Left renal pelvis (tissue), 4 donors: ENCODE data around the gene IL7R. TPM values are rescaled to one million over a fixed set of nuclear protein-coding genes. Genes with fewer than 3 reads are reported as not detected.

Source experiments
- DNase-seq, 4 donors: peaks; one replicate each; pipeline ENCODE4 v3.0.0-alpha.2; 2013; ENCODE audit warnings: low read depth in 4 of 4, low spot score in 3 of 4
- polyA plus RNA-seq, 4 donors: library from polyadenylated mRNA; unstranded; fragments of 120-200 nt; gene quantifications; one replicate each; pipeline ENCODE4 v1.2.1, GENCODE V29; 2013; ENCODE audit not compliant: insufficient read length in 4 of 4

The IL7R gene
- polyA plus RNA-seq: 1 to 10 TPM in 2 of 4 donors, under 1 TPM in 2; 0.63 to 1.6 (median 0.88) TPM

DNA sequence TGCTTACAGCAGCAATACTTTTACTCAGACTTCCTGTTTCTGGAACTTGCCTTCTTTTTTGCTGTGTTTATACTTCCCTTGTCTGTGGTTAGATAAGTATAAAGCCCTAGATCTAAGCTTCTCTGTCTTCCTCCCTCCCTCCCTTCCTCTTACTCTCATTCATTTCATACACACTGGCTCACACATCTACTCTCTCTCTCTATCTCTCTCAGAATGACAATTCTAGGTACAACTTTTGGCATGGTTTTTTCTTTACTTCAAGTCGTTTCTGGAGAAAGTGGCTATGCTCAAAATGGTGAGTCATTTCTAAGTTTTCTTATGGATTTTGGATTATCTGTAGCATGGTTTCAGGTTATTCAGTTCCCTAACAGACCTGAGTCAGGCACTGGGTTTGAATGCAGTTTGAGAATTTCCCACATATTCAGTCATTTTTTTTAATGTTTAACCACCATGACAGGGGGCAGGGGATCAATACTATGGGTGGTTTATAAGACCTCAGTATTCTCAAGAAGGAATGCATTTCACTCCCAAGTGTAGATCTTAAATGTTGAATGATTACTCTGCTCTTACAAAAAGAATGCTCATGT, at the start of gene IL7R:
Gene IL7R, plus strand, starts transcription at position 127 of the 587 bp plus-strand sequence. Its CDS starts 87 bp downstream, at position 214.
- no peak for DNase-seq

DNA sequence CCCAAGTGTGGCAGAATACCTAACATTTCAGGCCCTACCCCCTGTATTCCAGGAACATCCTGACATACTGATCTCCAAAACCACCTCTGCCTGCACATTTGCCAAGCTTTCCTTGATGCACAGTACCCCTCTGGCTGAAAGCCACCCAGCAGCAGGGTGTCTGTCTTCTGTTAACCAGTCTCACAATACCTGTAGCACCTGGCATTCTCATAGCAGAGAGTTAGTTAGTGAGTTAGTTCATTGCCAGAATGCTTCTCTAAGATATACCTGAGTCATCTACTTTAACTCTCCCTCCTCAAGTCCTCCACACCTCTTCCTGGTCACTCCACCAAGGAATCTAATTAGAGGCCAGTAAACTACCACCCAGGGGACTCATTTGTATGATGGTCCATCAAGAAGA, 46.1 kb upstream of the IL7R start:
- DNase-seq: no peak

DNA sequence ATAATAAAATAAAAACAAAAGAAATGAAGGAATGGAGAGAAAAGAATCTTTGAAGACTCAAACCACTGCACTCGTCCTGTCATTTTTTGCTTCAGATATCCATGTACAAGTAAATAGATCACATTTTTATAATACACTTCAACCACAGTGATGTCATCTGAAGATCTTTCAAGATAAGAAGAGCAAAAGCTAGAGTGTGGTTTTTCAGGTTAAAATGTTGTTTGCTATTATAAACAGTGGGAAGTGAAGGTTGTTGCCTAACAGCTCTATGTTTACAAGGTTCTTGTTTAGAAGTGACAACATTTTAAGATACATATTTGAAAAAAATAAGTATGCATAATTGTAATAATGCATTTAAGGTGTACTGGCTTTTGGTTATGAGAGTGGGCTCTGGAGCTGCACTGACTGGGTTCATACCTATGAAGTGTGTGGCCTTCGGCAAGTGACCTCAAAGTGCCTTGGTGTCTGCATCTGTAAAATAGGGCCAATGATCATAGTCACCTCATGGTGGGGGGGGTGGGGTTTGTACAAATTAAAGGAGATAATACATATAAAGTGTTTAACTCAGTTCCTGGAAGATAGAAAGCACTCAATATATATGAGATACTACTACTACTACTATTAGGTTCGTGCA, 45.5 kb upstream of the IL7R start:
- DNase-seq: no peak

DNA sequence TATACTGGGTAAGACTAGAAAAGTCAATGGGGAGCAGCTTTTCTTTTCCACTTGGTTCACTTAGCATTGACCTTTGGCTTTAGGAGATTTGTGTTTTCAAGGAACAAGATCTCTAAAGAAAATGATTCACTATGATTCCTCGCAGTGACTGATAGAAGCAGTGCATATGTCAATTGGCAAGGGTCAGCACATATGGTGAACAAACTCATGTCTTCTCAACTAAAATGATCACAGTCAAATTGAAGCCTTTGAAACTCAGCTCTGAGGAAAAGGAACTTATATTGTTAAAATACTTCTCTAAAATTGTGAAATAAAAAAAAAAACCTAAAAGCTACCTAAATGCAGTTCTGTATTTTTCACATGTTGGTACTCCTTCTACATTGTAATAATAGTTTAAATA, 43.2 kb upstream of the IL7R start:
- DNase-seq: no peak

DNA sequence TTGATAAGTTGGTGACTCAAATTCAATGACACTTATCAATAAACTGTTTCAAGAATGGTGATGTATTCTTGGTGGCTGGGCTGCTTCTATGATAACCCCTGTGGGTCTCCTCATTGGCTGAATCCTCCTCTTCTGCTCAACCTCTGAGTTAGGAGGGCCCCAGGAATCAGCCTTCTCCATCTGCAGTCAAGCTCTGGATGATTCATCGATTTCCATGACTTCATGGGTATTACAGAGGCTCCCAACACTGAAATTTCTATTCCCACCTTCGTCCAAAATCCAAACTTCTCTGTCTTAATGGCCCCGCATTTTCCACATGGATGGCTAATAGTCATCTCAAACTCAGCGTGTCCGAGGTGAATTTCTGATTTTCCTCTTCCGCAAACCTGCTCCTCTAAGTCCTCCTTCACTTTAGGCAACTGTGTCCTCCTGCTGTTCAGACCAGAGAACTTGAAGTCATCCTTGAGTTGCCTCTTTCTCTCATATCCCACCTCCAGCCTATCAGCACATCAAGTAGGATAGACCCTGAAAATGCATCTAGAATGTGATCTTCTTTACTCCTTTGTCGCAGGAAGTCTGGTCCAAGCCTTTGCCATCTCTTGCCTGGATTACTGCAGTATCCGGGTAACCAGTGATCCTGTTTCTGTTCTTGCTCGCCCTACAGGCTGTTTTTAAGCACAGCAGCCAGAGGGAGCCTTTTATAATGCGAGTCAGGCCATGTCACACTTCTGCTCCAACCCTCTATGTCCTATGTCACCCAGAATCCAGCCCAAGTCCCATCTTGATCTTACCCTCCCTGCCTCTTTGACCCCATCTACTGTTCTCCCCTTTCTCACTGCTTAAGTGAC, 41.4 kb upstream of the IL7R start:
- DNase-seq: no peak

GRCh38 chr5:35816881-35817521, 39.7 kb upstream of the IL7R start:
- DNase-seq: no peak

GRCh38 chr5:35819026-35819425, 37.7 kb upstream of the IL7R start:
- no peak for DNase-seq

GRCh38 chr5:35819668-35820067, 37.0 kb upstream of the IL7R start:
- DNase-seq: no peak

DNA sequence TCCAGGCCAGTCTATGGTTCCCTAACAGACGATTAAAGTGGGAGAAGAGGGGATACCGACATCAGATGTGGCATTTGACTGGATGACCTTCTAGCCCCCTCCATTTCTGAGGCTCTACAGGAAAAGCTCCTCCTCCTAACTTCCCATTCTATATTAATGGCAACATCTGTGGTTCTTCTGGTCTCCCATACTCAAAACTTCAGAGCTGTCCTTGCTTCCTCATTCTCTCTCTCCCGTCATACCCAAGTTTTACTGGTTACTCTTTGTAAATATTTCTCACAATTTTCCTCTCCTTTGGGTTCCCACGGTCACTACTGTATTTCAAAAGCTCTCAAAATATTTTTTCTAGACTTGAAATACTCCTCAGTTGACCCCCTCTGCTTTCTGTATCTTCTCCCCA, 36.0 kb upstream of the IL7R start:
- DNase-seq: no peak

GRCh38 chr5:35821513-35821912, 35.2 kb upstream of the IL7R start:
- no peak for DNase-seq

- no peak for DNase-seq
Observed at GRCh38 chr5:35822511-35822910, 34.2 kb upstream of the IL7R start.

- no peak for DNase-seq
Observed at GRCh38 chr5:35823347-35824098, 33.2 kb upstream of the IL7R start.

GRCh38 chr5:35826056-35826455, 30.6 kb upstream of the IL7R start:
- no peak for DNase-seq

- no peak for DNase-seq
Observed at GRCh38 chr5:35826554-35826953, 30.1 kb upstream of the IL7R start.

DNA sequence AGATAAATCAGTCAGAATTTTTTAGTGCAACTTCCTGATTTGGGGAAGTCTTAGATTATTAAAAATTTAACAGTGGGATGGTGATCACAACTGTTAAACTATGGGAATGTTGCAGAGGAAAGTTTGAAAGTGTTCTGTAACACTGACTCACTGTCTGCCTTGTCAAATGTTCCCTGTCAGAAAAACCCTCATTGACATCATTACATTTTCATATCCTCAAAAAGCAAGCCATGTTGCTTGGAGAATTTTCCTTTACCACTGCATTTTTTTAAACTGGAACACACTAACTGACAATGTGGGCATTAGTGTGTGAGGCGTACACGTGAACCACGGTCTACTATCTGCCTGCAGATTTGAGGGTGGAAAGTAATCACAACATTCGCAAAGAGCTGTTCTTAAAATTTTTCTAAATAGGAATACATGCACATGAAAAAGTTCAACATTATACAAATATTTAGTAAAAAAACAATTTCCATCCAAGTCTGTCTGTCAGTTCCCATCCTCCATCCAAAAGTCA, 28.6 kb upstream of the IL7R start:
- DNase-seq: no peak

GRCh38 chr5:35830587-35830986, 26.1 kb upstream of the IL7R start:
- DNase-seq: no peak

GRCh38 chr5:35832762-35833161, 23.9 kb upstream of the IL7R start:
- no peak for DNase-seq

GRCh38 chr5:35833224-35833623, 23.5 kb upstream of the IL7R start:
- no peak for DNase-seq

DNA sequence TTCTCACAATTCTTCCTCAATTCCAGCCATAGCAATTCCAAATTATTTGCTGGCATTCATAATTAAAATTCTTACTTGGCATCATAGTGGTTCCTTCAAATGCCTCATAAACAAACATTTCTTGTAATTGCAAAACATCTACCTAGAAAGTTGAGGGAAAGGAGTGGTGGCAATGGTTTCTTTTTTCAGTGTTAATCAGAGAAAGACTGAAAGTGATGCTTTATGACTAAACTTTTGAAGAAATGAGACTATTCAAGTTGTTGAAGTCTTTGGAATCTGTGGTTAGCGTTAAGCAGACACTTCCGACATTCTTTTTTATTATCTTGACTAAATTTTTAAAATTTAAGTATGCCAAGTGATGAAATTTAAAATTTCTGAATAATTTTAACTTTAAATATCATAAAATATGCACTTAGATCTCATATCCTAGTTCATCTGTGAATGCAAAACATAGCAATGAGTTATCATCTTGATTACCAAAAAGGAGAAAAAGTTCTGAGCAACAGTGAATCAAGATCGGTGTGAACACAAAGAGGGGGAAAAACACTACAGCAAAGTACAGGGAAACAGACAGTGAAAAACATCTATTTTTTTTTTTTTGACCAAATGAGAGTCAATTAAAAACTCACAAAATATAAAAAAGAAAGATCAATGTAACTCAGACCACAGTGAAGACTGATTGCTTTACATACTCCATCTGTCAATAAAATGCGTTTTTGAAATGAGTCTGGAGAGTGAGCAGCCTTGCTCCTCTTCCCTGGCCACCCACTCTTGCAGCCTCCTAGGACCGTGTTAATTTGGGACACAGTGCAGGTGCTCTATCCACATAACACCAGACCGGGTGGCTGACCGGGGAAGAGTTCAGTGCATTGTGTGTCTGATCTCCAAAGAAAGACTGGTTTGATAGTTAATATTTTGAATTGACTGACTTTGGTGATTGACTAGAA, 20.6 kb upstream of the IL7R start:
- DNase-seq: no peak
